Neural progenitor cell (in vitro differentiated cells): ENCODE data around the gene ENSA. TPM values are rescaled to one million over a fixed set of nuclear protein-coding genes. Genes with fewer than 3 reads are reported as not detected.

ENCODE experiments used
- DNase-seq: peaks from one replicate; pipeline ENCODE4 v3.0.0-alpha.2; 2016; ENCODE audit warnings: low spot score
- H2AFZ ChIP-seq: fragments of 200-600 bp; sonication (generic); replicated peaks from 2 replicates; pipeline ENCODE4 v1.6.1; 2016; ENCODE audit warnings: antibody characterized with exemption
- H3F3A ChIP-seq: fragments of 200-600 bp; sonication (generic); 2 replicates; pipeline ENCODE4 v1.6.1; 2016; ENCODE audit warnings: antibody characterized with exemption, low read depth
- H3K27ac ChIP-seq: fragments of 200-600 bp; sonication (generic); 2 replicates; pipeline ENCODE4 v1.5.1; 2016; ENCODE audit warnings: mild to moderate bottlenecking
- H3K27me3 ChIP-seq: fragments of 200-600 bp; sonication (generic); 2 replicates; pipeline ENCODE4 v1.6.1; 2016; ENCODE audit warnings: mild to moderate bottlenecking, moderate library complexity
- H3K36me3 ChIP-seq: fragments of 200-600 bp; sonication (generic); 2 replicates; pipeline ENCODE4 v1.5.1; 2016
- H3K4me1 ChIP-seq: fragments of 200-600 bp; sonication (generic); 2 replicates; pipeline ENCODE4 v1.6.1; 2016; ENCODE audit warnings: mixed run types
- H3K4me2 ChIP-seq: fragments of 200-600 bp; sonication (generic); 2 replicates; pipeline ENCODE4 v1.6.1; 2016
- H3K4me3 ChIP-seq: fragments of 200-600 bp; sonication (generic); 2 replicates; pipeline ENCODE4 v1.5.1; 2016
- H3K79me2 ChIP-seq: fragments of 200-600 bp; sonication (generic); 2 replicates; pipeline ENCODE4 v1.6.1; 2016; ENCODE audit warnings: low read depth
- H3K9ac ChIP-seq: fragments of 200-600 bp; sonication (generic); 2 replicates; pipeline ENCODE4 v1.6.1; 2016
- H3K9me3 ChIP-seq: fragments of 200-600 bp; sonication (generic); 2 replicates; pipeline ENCODE4 v1.5.1; 2016; ENCODE audit warnings: low read depth
- H4K20me1 ChIP-seq: fragments of 200-600 bp; sonication (generic); 2 replicates; pipeline ENCODE4 v1.6.1; 2016; ENCODE audit warnings: low read depth
- H3K27ac Mint-ChIP-seq: 3 replicates; pipeline ENCODE4 v1.8.0; 2021; ENCODE audit warnings: mixed read lengths
- H3K27me3 Mint-ChIP-seq: 2 replicates; pipeline ENCODE4 v1.8.0; 2022; ENCODE audit warnings: low read depth, mild to moderate bottlenecking, inconsistent platforms, moderate library complexity, mixed read lengths; ENCODE audit not compliant: insufficient read depth
- H3K36me3 Mint-ChIP-seq: 3 replicates; pipeline ENCODE4 v1.8.0; 2021; ENCODE audit warnings: mixed read lengths
- H3K4me1 Mint-ChIP-seq: 3 replicates; pipeline ENCODE4 v1.8.0; 2021; ENCODE audit warnings: mixed read lengths
- H3K4me3 Mint-ChIP-seq: 3 replicates; pipeline ENCODE4 v1.8.0; 2021; ENCODE audit warnings: mild to moderate bottlenecking, moderate library complexity, mixed read lengths
- H3K9me3 Mint-ChIP-seq: 3 replicates; pipeline ENCODE4 v1.8.0; 2020; ENCODE audit warnings: mixed read lengths
- CTCF ChIP-seq: fragments of 200-600 bp; sonication (generic); IDR thresholded peaks from 2 replicates; pipeline ENCODE4 v1.5.1; 2017; ENCODE audit warnings: antibody characterized with exemption, mild to moderate bottlenecking
- EZH2 ChIP-seq: fragments of 200-600 bp; sonication (generic); IDR thresholded peaks from 2 replicates; pipeline ENCODE4 v1.6.1; 2017; ENCODE audit warnings: antibody characterized with exemption, mild to moderate bottlenecking, moderate library complexity
- EZH2phosphoT487 ChIP-seq: fragments of 200-600 bp; sonication (generic); IDR thresholded peaks from 2 replicates; pipeline ENCODE4 v1.6.1; 2017; ENCODE audit warnings: antibody characterized with exemption
- total RNA-seq: library from RNA; depleted of rRNA; stranded (reverse); fragments of >200 nt; gene quantifications from 2 replicates; pipeline ENCODE4 v1.2.3, GENCODE V29; 2015; ENCODE audit warnings: low replicate concordance

ENSA gene
- total RNA-seq, 1 donor from 2014 or later: 201 TPM

- Histone ChIP-seq H3K4me1 (no peaks in the 10 kb centered on the region), H3K4me3 (no peak overlapping the region), H3K27ac (no peak overlapping the region), H3K4me2 (no peak overlapping the region), H3K36me3 (no peaks in the 10 kb centered on the region), H2AFZ (no peak overlapping the region), H3F3A (peaks cover 33% of the 10 kb centered on the region), H3K9ac (no peak overlapping the region), H3K79me2 (no peaks in the 10 kb centered on the region), H4K20me1 (peaks cover 4% of the 10 kb centered on the region), H3K9me3 (no peaks in the 10 kb centered on the region), H3K27me3 (no peaks in the 10 kb centered on the region)
- no peak overlapping the region for H3K27ac Mint-ChIP-seq
- TF ChIP-seq EZH2: no peak
- TF ChIP-seq CTCF: no peak
- TF ChIP-seq EZH2phosphoT487: no peak
- H3K9me3 Mint-ChIP-seq: no peaks in the 10 kb centered on the region
- peaks cover 41% of the 10 kb centered on the region for H3K36me3 Mint-ChIP-seq
- no peak overlapping the region for H3K4me3 Mint-ChIP-seq
- peaks cover 2% of the 10 kb centered on the region for H3K27me3 Mint-ChIP-seq
- no peak for DNase-seq
- no peaks in the 10 kb centered on the region for H3K4me1 Mint-ChIP-seq
Measured at GRCh38 chr1:150619576-150620509, 9.6 kb downstream of the ENSA start.

- Histone ChIP-seq H2AFZ (no peak overlapping the region), H3K4me1 (no peaks in the 10 kb centered on the region), H4K20me1 (no peaks in the 10 kb centered on the region), H3K79me2 (no peaks in the 10 kb centered on the region), H3K27ac (no peak overlapping the region), H3K27me3 (no peaks in the 10 kb centered on the region), H3K4me3 (no peak overlapping the region), H3K36me3 (no peaks in the 10 kb centered on the region), H3K4me2 (no peak overlapping the region), H3K9me3 (no peaks in the 10 kb centered on the region), H3F3A (peaks cover 28% of the 10 kb centered on the region), H3K9ac (no peak overlapping the region)
- H3K36me3 Mint-ChIP-seq: peaks cover 38% of the 10 kb centered on the region
- H3K9me3 Mint-ChIP-seq: no peaks in the 10 kb centered on the region
- no peak overlapping the region for H3K27ac Mint-ChIP-seq
- H3K4me1 Mint-ChIP-seq: peaks cover 7% of the 10 kb centered on the region
- peaks cover 5% of the 10 kb centered on the region for H3K27me3 Mint-ChIP-seq
- DNase-seq: no peak
- no peak for TF ChIP-seq EZH2
- TF ChIP-seq CTCF: no peak
- TF ChIP-seq EZH2phosphoT487: no peak
- no peak overlapping the region for H3K4me3 Mint-ChIP-seq
Measured at GRCh38 chr1:150615346-150616201, 13.8 kb downstream of the ENSA start.

GRCh38 chr1:150613061-150613920 is 16.1 kb downstream of the ENSA start:
- Histone ChIP-seq H3K36me3 (no peaks in the 10 kb centered on the region), H3K79me2 (no peaks in the 10 kb centered on the region), H3K9ac (no peak overlapping the region), H3K4me1 (peaks cover 8% of the 10 kb centered on the region), H3K27ac (peak overlapping the region; percentile 21), H2AFZ (no peak overlapping the region), H3K4me2 (no peak overlapping the region), H3K4me3 (no peak overlapping the region), H3F3A (peaks cover 32% of the 10 kb centered on the region), H3K27me3 (no peaks in the 10 kb centered on the region), H3K9me3 (no peaks in the 10 kb centered on the region), H4K20me1 (no peaks in the 10 kb centered on the region)
- Mint-ChIP-seq H3K36me3 (peaks cover 30% of the 10 kb centered on the region), H3K4me3 (no peak overlapping the region), H3K4me1 (peaks cover 15% of the 10 kb centered on the region), H3K27me3 (peaks cover 5% of the 10 kb centered on the region), H3K9me3 (no peaks in the 10 kb centered on the region), H3K27ac (no peak overlapping the region)
- DNase-seq: no peak
- TF ChIP-seq EZH2phosphoT487: no peak
- TF ChIP-seq CTCF: no peak
- no peak for TF ChIP-seq EZH2
